Measurements from ENCODE around the gene PTPRG. TPM values are rescaled to one million over a fixed set of nuclear protein-coding genes. Genes with fewer than 3 reads are reported as not detected.

Gene PTPRG
- total RNA-seq, 3 donors from 2014 or later (not counting 1 experiment from before 2014, with no cell fraction given), result 1.0 to 2.9 (median 2.5) TPM

DNA sequence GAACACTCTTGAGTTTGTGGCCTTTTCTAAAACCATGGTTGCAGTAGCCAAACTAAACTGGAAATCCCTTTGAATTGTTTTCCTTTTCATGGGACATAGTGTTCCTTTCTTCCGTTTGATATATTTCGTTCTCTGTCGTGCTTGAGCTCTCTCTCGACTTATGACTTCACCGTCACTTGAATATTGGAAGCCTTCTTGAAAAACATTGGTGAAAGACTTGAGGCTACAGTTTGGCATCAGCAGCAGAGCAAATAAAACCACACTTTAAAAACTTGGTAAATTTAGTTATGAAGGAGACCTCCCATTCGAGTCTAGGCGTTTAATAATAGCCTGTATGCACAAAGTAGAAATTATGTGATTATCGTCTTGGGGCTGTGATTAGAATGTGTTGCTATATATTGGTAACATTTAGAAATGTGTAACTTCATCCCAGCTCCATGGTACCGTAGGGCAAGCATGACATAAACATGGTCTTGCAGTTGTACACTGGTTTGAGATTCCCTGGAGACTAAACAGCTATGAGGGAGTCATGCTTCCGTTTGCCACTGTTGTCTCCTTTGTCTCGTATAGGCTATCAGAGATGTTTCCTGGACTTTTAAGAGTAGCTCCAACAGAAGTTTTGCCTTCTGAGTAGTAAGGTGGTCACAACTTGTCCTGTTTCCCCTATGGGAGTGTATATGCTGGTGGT lies 122.3 kb downstream of the PTPRG start:
- H3K4me1 Mint-ChIP-seq, result no peaks in the 10 kb centered on the region
- H3K27ac ChIP-seq (ENCODE audit: low read length), result no peak overlapping the region
- no peak for ATAC-seq
- H3K27me3 ChIP-seq (ENCODE audit: control insufficient read depth, insufficient read depth, low read length), result no peaks in the 10 kb centered on the region
- H3K9me3 ChIP-seq (ENCODE audit: control insufficient read depth, insufficient read depth, low read length), result no peaks in the 10 kb centered on the region
- TF ChIP-seq, protein P1, sequence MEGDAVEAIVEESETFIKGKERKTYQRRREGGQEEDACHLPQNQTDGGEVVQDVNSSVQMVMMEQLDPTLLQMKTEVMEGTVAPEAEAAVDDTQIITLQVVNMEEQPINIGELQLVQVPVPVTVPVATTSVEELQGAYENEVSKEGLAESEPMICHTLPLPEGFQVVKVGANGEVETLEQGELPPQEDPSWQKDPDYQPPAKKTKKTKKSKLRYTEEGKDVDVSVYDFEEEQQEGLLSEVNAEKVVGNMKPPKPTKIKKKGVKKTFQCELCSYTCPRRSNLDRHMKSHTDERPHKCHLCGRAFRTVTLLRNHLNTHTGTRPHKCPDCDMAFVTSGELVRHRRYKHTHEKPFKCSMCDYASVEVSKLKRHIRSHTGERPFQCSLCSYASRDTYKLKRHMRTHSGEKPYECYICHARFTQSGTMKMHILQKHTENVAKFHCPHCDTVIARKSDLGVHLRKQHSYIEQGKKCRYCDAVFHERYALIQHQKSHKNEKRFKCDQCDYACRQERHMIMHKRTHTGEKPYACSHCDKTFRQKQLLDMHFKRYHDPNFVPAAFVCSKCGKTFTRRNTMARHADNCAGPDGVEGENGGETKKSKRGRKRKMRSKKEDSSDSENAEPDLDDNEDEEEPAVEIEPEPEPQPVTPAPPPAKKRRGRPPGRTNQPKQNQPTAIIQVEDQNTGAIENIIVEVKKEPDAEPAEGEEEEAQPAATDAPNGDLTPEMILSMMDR (IDR thresholded peaks at IDR 0.05), result no peak
- H3K4me3 ChIP-seq (ENCODE audit: low read length), result no peak overlapping the region
- H3K4me3 Mint-ChIP-seq, result no peak overlapping the region
- 87% methylated on average over 11 of the region's 11 CpGs for WGBS (ENCODE audit: insufficient coverage)
- no peaks in the 10 kb centered on the region for H3K27me3 Mint-ChIP-seq (ENCODE audit: low read depth in 2 of 2)
- H3K27ac Mint-ChIP-seq, result no peak overlapping the region
- peaks cover 0 to 2% of the 10 kb centered on the region in 2 donors for H3K9me3 Mint-ChIP-seq
- no peak for DNase-seq
- H3K36me3 Mint-ChIP-seq, result no peaks in the 10 kb centered on the region
- H3K36me3 ChIP-seq (ENCODE audit: control insufficient read depth, insufficient read depth, low read length), result no peaks in the 10 kb centered on the region
- H3K4me1 ChIP-seq (ENCODE audit: control insufficient read depth, insufficient read depth, low read length), result no peaks in the 10 kb centered on the region
- intact Hi-C loops (cut with micrococcal nuclease), result no loop called here

DNA sequence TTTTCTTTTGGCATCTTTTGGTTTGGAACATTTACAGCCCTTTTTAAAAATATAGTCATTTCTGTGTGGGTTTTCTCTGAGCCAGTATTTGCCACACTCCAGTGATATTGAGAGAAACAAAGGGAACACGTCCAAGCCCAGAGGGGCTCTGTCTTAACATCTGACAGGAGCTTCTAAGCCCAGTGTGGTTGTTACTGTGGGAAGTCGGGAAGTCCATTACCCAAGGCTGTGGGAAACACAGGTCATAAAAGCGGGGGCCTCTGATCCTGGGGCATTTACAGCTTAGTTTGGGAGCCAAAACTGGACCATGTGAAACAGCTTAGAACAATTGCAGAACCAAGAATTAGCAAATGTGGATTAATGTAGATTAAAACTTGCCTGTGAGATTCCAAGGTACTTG lies 123.0 kb downstream of the PTPRG start:
- no peak for DNase-seq
- ATAC-seq, result no peak
- Histone ChIP-seq H3K27me3 (ENCODE audit: control insufficient read depth, insufficient read depth, low read length) (no peaks in the 10 kb centered on the region), H3K4me3 (ENCODE audit: low read length) (no peak overlapping the region), H3K4me1 (ENCODE audit: control insufficient read depth, insufficient read depth, low read length) (no peaks in the 10 kb centered on the region), H3K36me3 (ENCODE audit: control insufficient read depth, insufficient read depth, low read length) (no peaks in the 10 kb centered on the region), H3K27ac (ENCODE audit: low read length) (no peak overlapping the region), H3K9me3 (ENCODE audit: control insufficient read depth, insufficient read depth, low read length) (no peaks in the 10 kb centered on the region)
- Mint-ChIP-seq H3K9me3 (peaks cover 0 to 2% of the 10 kb centered on the region in 2 donors), H3K27ac (no peak overlapping the region), H3K4me3 (no peak overlapping the region), H3K27me3 (ENCODE audit: low read depth in 2 of 2) (no peaks in the 10 kb centered on the region), H3K4me1 (no peaks in the 10 kb centered on the region), H3K36me3 (no peaks in the 10 kb centered on the region)
- 75% methylated on average over 3 of the region's 3 CpGs for whole genome bisulfite sequencing (ENCODE audit: insufficient coverage)
- intact Hi-C loops (cut with micrococcal nuclease), result no loop called here
- TF ChIP-seq, protein P1 (IDR thresholded peaks at IDR 0.05), result no peak

DNA sequence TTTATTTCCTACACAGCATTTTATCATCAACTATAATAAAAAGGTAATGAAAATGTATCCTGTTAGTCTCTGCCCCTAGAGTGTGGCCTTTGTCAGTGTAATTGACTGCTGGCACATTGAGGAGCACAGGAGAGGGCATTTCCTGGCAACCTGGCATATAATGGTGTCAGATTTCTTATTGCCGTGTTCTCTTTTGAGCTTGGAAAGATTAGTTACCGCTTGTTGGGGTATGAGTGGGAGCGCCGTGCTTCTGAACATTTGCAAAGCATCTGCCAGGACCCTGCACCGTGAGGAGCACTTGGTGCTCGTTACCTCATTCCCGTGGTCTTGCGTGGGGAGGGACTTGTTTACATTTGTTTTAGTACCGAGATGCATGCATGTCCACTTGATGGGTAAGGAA lies 124.4 kb downstream of the PTPRG start:
- Mint-ChIP-seq H3K27me3 (ENCODE audit: low read depth in 2 of 2) (no peaks in the 10 kb centered on the region), H3K4me1 (no peaks in the 10 kb centered on the region), H3K4me3 (no peak overlapping the region), H3K36me3 (no peaks in the 10 kb centered on the region), H3K9me3 (peaks cover 0 to 2% of the 10 kb centered on the region in 2 donors), H3K27ac (no peak overlapping the region)
- intact Hi-C loops (cut with micrococcal nuclease), result no loop called here
- Histone ChIP-seq H3K9me3 (ENCODE audit: control insufficient read depth, insufficient read depth, low read length) (no peaks in the 10 kb centered on the region), H3K4me1 (ENCODE audit: control insufficient read depth, insufficient read depth, low read length) (no peaks in the 10 kb centered on the region), H3K36me3 (ENCODE audit: control insufficient read depth, insufficient read depth, low read length) (no peaks in the 10 kb centered on the region), H3K4me3 (ENCODE audit: low read length) (no peak overlapping the region), H3K27ac (ENCODE audit: low read length) (no peak overlapping the region), H3K27me3 (ENCODE audit: control insufficient read depth, insufficient read depth, low read length) (no peaks in the 10 kb centered on the region)
- 86% methylated on average over 9 of the region's 9 CpGs for WGBS (ENCODE audit: insufficient coverage)
- TF ChIP-seq, protein P1 (IDR thresholded peaks at IDR 0.05), result no peak
- ATAC-seq (no peak), DNase-seq (no peak)

DNA sequence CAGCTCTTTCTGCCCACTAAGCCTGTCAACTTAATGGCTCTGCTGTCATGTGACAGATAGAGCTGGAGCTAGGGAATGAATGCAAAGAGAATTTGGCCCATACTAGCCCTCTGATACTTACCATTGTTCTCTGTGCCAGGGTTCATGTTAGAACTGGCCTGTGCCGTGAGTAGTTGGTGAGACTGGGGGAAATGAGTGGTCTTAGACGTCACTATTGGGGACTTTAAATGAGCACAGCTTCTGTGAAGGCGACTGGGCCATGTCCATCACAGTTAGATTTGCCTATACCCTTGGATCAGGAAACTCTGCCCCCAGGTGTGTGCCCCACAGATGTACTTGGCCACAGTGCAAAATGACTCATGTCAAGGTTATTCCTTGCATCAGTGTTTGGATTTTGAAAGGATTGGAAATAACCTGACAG lies 124.9 kb downstream of the PTPRG start:
- no peaks in the 10 kb centered on the region for H3K4me1 Mint-ChIP-seq
- H3K27me3 ChIP-seq (ENCODE audit: control insufficient read depth, insufficient read depth, low read length), result no peaks in the 10 kb centered on the region
- no peaks in the 10 kb centered on the region for H3K36me3 ChIP-seq (ENCODE audit: control insufficient read depth, insufficient read depth, low read length)
- no peak for ATAC-seq
- no peak for DNase-seq
- no peaks in the 10 kb centered on the region for H3K9me3 ChIP-seq (ENCODE audit: control insufficient read depth, insufficient read depth, low read length)
- intact Hi-C loops (cut with micrococcal nuclease), result no loop called here
- no peak overlapping the region for H3K4me3 Mint-ChIP-seq
- H3K9me3 Mint-ChIP-seq, result peaks cover 0 to 2% of the 10 kb centered on the region in 2 donors
- H3K27ac ChIP-seq (ENCODE audit: low read length), result no peak overlapping the region
- no peak overlapping the region for H3K27ac Mint-ChIP-seq
- H3K4me1 ChIP-seq (ENCODE audit: control insufficient read depth, insufficient read depth, low read length), result no peaks in the 10 kb centered on the region
- TF ChIP-seq, protein P1 (IDR thresholded peaks at IDR 0.05), result no peak
- no peaks in the 10 kb centered on the region for H3K36me3 Mint-ChIP-seq
- H3K4me3 ChIP-seq (ENCODE audit: low read length), result no peak overlapping the region
- 80% methylated on average over 3 of the region's 3 CpGs for WGBS (ENCODE audit: insufficient coverage)
- H3K27me3 Mint-ChIP-seq (ENCODE audit: low read depth in 2 of 2), result no peaks in the 10 kb centered on the region

All from natural killer cell (primary cell).